Endothelial cell of umbilical vein (primary cell): ENCODE data around the gene ERGIC2. TPM values are rescaled to one million over a fixed set of nuclear protein-coding genes. Genes with fewer than 3 reads are reported as not detected.

Experiments
- BruUV-seq: library from RNA; stranded (reverse); fragments of 400-500 nt; replicated peaks from 2 replicates; lab custom pipeline; 2021; lab: Mats Ljungman, UMichigan
- CTCF ChIA-PET: fragments of 300-600, 350-600 bp; sonication (Branson Sonifier 250); formaldehyde crosslinking; loops from one replicate; lab custom pipeline; 2021; ENCODE audit warnings: antibody characterized with exemption, inconsistent platforms; lab: Charles Lee
- POLR2A ChIA-PET: fragments of 300-600, 350-600 bp; sonication (Branson Sonifier 250); formaldehyde crosslinking; loops from one replicate; lab custom pipeline; 2021; ENCODE audit warnings: antibody characterized with exemption, inconsistent platforms; lab: Charles Lee
- DNase-seq: peaks from one replicate; pipeline ENCODE4 v3.0.0-alpha.2; 2011; ENCODE audit warnings: low read depth, low spot score
- FAIRE-seq: peaks from 2 replicates; lab custom pipeline; 2011; peaks lifted over from hg19 to GRCh38; lab: Jason Lieb, UNC
- H2AFZ ChIP-seq: 2 replicates; pipeline ENCODE4 v1.6.0; 2012; ENCODE audit warnings: low read depth, low read length, control low read depth, inconsistent platforms
- H3K27ac ChIP-seq: 2 replicates; pipeline ENCODE4 v1.5.1; 2011; ENCODE audit warnings: low read depth, mild to moderate bottlenecking, control low read depth, low read length, moderate library complexity; ENCODE audit not compliant: insufficient read depth
- H3K27me3 ChIP-seq, 2 experiments: 2 replicates each; pipeline versions ENCODE4 v1.6.0 to v1.6.1; 2011; ENCODE audit warnings: low read length in 2 of 2, mixed read lengths in 1 of 2; ENCODE audit not compliant: control insufficient read depth in 2 of 2, insufficient read depth in 2 of 2
- H3K36me3 ChIP-seq, 2 experiments: 2 replicates in 1 of 2; 3 replicates in 1 of 2; pipeline ENCODE4 v1.5.1; 2011; ENCODE audit warnings: low read length in 2 of 2, mild to moderate bottlenecking in 1 of 2, moderate library complexity in 1 of 2; ENCODE audit not compliant: control insufficient read depth in 2 of 2, insufficient read depth in 2 of 2; ENCODE audit errors: extremely low read depth in 1 of 2
- H3K4me1 ChIP-seq: 3 replicates; pipeline ENCODE4 v1.5.1; 2011; ENCODE audit warnings: mild to moderate bottlenecking, low read length; ENCODE audit not compliant: control insufficient read depth, insufficient read depth; ENCODE audit errors: extremely low read depth
- H3K4me2 ChIP-seq: 2 replicates; pipeline ENCODE4 v1.6.1; 2011; ENCODE audit warnings: low read length, control low read depth, mixed read lengths; ENCODE audit not compliant: insufficient read depth
- H3K4me3 ChIP-seq, 3 experiments: fragments of 200-600 bp in 1 of 3; sonication (generic), shearing (Covaris generic) in 1 of 3; replicated peaks in 1 of 3; 2 replicates each; pipeline ENCODE4 v1.5.1; 2011 to 2016; ENCODE audit warnings: control low read depth in 3 of 3, low read length in 3 of 3, mild to moderate bottlenecking in 2 of 3, inconsistent platforms in 1 of 3, low read depth in 1 of 3, moderate library complexity in 1 of 3; ENCODE audit not compliant: insufficient read depth in 1 of 3
- H3K79me2 ChIP-seq: 2 replicates; pipeline ENCODE4 v1.6.0; 2012; ENCODE audit warnings: low read length, inconsistent platforms; ENCODE audit not compliant: control insufficient read depth, insufficient read depth
- H3K9ac ChIP-seq: replicated peaks from 2 replicates; pipeline ENCODE3; 2011; ENCODE audit warnings: low read length, control low read depth; ENCODE audit not compliant: insufficient read depth; ENCODE audit errors: extremely low read depth
- H3K9me1 ChIP-seq: replicated peaks from 3 replicates; pipeline ENCODE4 v1.6.0; 2011; ENCODE audit warnings: mild to moderate bottlenecking, low read length; ENCODE audit not compliant: control insufficient read depth, insufficient read depth; ENCODE audit errors: extremely low read depth
- H3K9me3 ChIP-seq: replicated peaks from 2 replicates; pipeline ENCODE4 v1.5.1; 2012; ENCODE audit warnings: low read length, inconsistent platforms; ENCODE audit not compliant: control insufficient read depth, insufficient read depth
- H4K20me1 ChIP-seq: replicated peaks from 2 replicates; pipeline ENCODE3; 2011; ENCODE audit warnings: mild to moderate bottlenecking, low read length; ENCODE audit not compliant: control insufficient read depth, insufficient read depth; ENCODE audit errors: extremely low read depth
- EZH2 ChIP-seq: IDR thresholded peaks from 2 replicates; pipeline ENCODE4 v1.6.1; 2012; ENCODE audit warnings: borderline replicate concordance, low read depth, mild to moderate bottlenecking, moderate library complexity, low read length, inconsistent platforms; ENCODE audit not compliant: severe bottlenecking
- FOS ChIP-seq: IDR thresholded peaks from 2 replicates; pipeline ENCODE4 v1.6.1; 2011; ENCODE audit warnings: mild to moderate bottlenecking, low read length, moderate library complexity, borderline replicate concordance; ENCODE audit not compliant: insufficient read depth
- GATA2 ChIP-seq: IDR thresholded peaks from 2 replicates; pipeline ENCODE4 v1.7.0; 2011; ENCODE audit warnings: low read depth, mild to moderate bottlenecking, moderate library complexity, mixed read lengths, low read length; ENCODE audit not compliant: insufficient read length, insufficient read depth
- JUN ChIP-seq: IDR thresholded peaks from 2 replicates; pipeline ENCODE4 v1.6.1; 2011; ENCODE audit warnings: borderline replicate concordance, low read depth; ENCODE audit not compliant: insufficient read length, insufficient read depth
- MAX ChIP-seq: IDR thresholded peaks from 2 replicates; pipeline ENCODE4 v1.6.1; 2011; ENCODE audit not compliant: insufficient read depth, insufficient read length
- MYC ChIP-seq: IDR thresholded peaks from one replicate; pipeline ENCODE4 v1.6.1; 2011; ENCODE audit warnings: mild to moderate bottlenecking, low read depth, low read length
- POLR2A ChIP-seq: IDR thresholded peaks from 2 replicates; pipeline ENCODE4 v1.6.1; 2012; ENCODE audit warnings: low read depth, mild to moderate bottlenecking, control low read depth, low read length
- POLR2AphosphoS5 ChIP-seq: IDR thresholded peaks from 2 replicates; pipeline ENCODE4 v1.6.1; 2012; ENCODE audit warnings: low read depth, mild to moderate bottlenecking, control low read depth, low read length, moderate library complexity; ENCODE audit not compliant: insufficient read depth
- dilution Hi-C: fragments of 300-500 bp; cut with MboI; formaldehyde crosslinking; loops from one replicate; pipeline ENCODE4 v1.15.0; 2019; ENCODE audit warnings: low sequenced_read_pairs; ENCODE audit not compliant: extremely low pct_ligation_motif_present
- intact Hi-C: fragments of 100-400 bp; cut with micrococcal nuclease; formaldehyde crosslinking; loops from one replicate; pipeline ENCODE4 v1.10.0; 2022
- polyA plus RNA-seq, 4 experiments: library from polyadenylated mRNA; depleted of rRNA in 3 of 4; stranded (reverse) in 3 of 4; unstranded in 1 of 4; fragments of >200 nt; gene quantifications; 2 replicates each; pipeline versions ENCODE4 v1.2.1 to v1.2.3, GENCODE V29; 2011 to 2012; ENCODE audit warnings: missing spikeins in 1 of 4
- total RNA-seq: library from RNA; stranded (reverse); gene quantifications from 2 replicates; pipeline ENCODE4 v1.2.3, GENCODE V29; 2021
- TF ChIP-seq, protein P1 (sequence below), 2 donors: IDR thresholded peaks; 1 replicate in 1 of 2; 2 replicates in 1 of 2; pipeline ENCODE4 v1.5.1; 2011; ENCODE audit warnings: low read length in 2 of 2, mild to moderate bottlenecking in 2 of 2, moderate library complexity in 2 of 2, control low read depth in 1 of 2, inconsistent platforms in 1 of 2, low read depth in 1 of 2; ENCODE audit not compliant: insufficient read depth in 1 of 2; ENCODE audit errors: extremely low read depth in 1 of 2

ERGIC2 gene
- total and polyA plus RNA-seq, 2 donors (not counting 3 experiments of a cell fraction or from before 2014, with no cell fraction given), result 20.3 to 60.6 TPM

GRCh38 chr12:29415111-29415510, 34.1 kb upstream of the ERGIC2 start:
- Histone ChIP-seq H3K36me3 (no peaks in the 10 kb centered on the region), H3K9ac (no peak overlapping the region), H3K9me1 (no peaks in the 10 kb centered on the region), H2AFZ (no peak overlapping the region), H3K79me2 (no peaks in the 10 kb centered on the region), H3K27ac (no peak overlapping the region), H3K4me1 (no peaks in the 10 kb centered on the region), H3K9me3 (no peaks in the 10 kb centered on the region), H3K27me3 (peaks cover 0 to 2% of the 10 kb centered on the region in 2 experiments), H4K20me1 (no peaks in the 10 kb centered on the region), H3K4me3 (no peak overlapping the region), H3K4me2 (no peak overlapping the region)
- CTCF ChIA-PET, result no interaction called here
- POLR2A ChIA-PET, result no interaction called here
- FAIRE-seq, result no peak
- no peak for TF ChIP-seq POLR2AphosphoS5
- TF ChIP-seq POLR2A, result no peak
- TF ChIP-seq FOS, result no peak
- no peak for TF ChIP-seq MAX
- TF ChIP-seq MYC, result no peak
- no peak for TF ChIP-seq JUN
- no peak for TF ChIP-seq EZH2
- TF ChIP-seq, protein P1, sequence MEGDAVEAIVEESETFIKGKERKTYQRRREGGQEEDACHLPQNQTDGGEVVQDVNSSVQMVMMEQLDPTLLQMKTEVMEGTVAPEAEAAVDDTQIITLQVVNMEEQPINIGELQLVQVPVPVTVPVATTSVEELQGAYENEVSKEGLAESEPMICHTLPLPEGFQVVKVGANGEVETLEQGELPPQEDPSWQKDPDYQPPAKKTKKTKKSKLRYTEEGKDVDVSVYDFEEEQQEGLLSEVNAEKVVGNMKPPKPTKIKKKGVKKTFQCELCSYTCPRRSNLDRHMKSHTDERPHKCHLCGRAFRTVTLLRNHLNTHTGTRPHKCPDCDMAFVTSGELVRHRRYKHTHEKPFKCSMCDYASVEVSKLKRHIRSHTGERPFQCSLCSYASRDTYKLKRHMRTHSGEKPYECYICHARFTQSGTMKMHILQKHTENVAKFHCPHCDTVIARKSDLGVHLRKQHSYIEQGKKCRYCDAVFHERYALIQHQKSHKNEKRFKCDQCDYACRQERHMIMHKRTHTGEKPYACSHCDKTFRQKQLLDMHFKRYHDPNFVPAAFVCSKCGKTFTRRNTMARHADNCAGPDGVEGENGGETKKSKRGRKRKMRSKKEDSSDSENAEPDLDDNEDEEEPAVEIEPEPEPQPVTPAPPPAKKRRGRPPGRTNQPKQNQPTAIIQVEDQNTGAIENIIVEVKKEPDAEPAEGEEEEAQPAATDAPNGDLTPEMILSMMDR (IDR thresholded peaks at IDR 0.05; ENCODE audit: extremely low read depth in 1 of 2, insufficient read depth in 1 of 2, low read depth in 1 of 2, low read length in 2 of 2), result no peak
- TF ChIP-seq GATA2, result no peak
- dilution Hi-C loops, result no loop called here
- no peak for DNase-seq
- intact Hi-C loops, result loop anchor here (5.0 kb wide), 1 partner anchor 1193 kb away; no protein-coding TSS in a partner anchor
- BruUV-seq, result no TSS peak
